ENCODE results near the gene ENPP1. TPM values are rescaled to one million over a fixed set of nuclear protein-coding genes. Genes with fewer than 3 reads are reported as not detected.

Gene ENPP1
- total RNA-seq, 1 experiment from 2014 or later: 2.8 TPM

DNA sequence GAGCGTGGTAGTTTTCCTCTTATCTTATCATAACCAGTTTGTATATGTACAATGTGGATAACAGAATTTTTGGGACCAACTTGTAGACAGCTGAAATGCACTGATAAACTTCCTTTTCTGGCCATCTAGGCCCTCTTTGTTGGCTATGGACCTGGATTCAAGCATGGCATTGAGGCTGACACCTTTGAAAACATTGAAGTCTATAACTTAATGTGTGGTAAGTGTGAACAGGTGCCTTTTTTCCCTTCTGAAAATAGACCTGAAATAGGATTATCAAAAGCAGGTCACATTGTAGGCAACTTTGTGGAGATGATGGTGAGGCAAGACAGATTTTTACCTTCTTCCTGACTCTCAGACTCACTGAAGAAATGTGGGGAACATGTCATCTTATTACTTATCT is 67.8 kb downstream of the ENPP1 start:
- no peaks in the 10 kb centered on the region for H3K4me1 Mint-ChIP-seq (ENCODE audit: insufficient read depth, unreplicated experiment)
- H3K36me3 Mint-ChIP-seq (ENCODE audit: insufficient read depth, unreplicated experiment): no peaks in the 10 kb centered on the region

DNA sequence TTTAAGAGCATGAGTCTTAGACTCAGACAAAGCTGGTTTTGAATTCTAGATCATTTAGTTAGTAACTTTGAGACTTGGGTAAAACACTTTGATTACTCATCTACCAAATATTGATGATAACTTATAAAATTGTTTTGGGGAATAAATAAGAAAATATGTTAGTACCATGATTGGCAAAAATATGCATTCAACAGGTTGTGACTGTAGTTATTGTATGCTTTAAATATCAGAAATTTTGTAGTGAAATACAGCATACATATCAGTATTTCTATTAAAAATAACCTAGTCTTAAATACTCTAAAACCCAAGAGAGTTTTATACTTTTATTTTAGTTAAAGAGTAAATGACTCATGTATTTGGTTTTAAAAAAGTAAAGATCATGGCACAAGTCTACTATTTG is 68.7 kb downstream of the ENPP1 start:
- CTCF ChIA-PET: no interaction called here
- no peaks in the 10 kb centered on the region for H3K9me3 Mint-ChIP-seq (ENCODE audit: unreplicated experiment)
- H3K27ac Mint-ChIP-seq (ENCODE audit: low read depth, unreplicated experiment): no peak overlapping the region
- POLR2A ChIA-PET: interaction anchor here (0.7 kb wide), 1 partner anchor 501 kb away, joined by 3 read pairs; no protein-coding TSS in a partner anchor
- H3K4me1 Mint-ChIP-seq (ENCODE audit: insufficient read depth, unreplicated experiment): no peaks in the 10 kb centered on the region
- no peaks in the 10 kb centered on the region for H3K36me3 Mint-ChIP-seq (ENCODE audit: insufficient read depth, unreplicated experiment)
- DNase-seq (ENCODE audit: unreplicated experiment): no peak
- no peak overlapping the region for H3K4me3 Mint-ChIP-seq (ENCODE audit: unreplicated experiment)
- intact Hi-C loops (cut with micrococcal nuclease): no loop called here
- BruUV-seq (replicated peaks): no TSS peak
- H3K27me3 Mint-ChIP-seq (ENCODE audit: insufficient read depth, unreplicated experiment): no peaks in the 10 kb centered on the region
- TF ChIP-seq, protein P1, sequence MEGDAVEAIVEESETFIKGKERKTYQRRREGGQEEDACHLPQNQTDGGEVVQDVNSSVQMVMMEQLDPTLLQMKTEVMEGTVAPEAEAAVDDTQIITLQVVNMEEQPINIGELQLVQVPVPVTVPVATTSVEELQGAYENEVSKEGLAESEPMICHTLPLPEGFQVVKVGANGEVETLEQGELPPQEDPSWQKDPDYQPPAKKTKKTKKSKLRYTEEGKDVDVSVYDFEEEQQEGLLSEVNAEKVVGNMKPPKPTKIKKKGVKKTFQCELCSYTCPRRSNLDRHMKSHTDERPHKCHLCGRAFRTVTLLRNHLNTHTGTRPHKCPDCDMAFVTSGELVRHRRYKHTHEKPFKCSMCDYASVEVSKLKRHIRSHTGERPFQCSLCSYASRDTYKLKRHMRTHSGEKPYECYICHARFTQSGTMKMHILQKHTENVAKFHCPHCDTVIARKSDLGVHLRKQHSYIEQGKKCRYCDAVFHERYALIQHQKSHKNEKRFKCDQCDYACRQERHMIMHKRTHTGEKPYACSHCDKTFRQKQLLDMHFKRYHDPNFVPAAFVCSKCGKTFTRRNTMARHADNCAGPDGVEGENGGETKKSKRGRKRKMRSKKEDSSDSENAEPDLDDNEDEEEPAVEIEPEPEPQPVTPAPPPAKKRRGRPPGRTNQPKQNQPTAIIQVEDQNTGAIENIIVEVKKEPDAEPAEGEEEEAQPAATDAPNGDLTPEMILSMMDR (IDR thresholded peaks at IDR 0.05; ENCODE audit: unreplicated experiment): no peak

More for the DNA sequence above, 67.8 kb downstream of the ENPP1 start:
- Mint-ChIP-seq H3K4me3 (ENCODE audit: unreplicated experiment) (no peak overlapping the region), H3K27ac (ENCODE audit: low read depth, unreplicated experiment) (no peak overlapping the region), H3K9me3 (ENCODE audit: unreplicated experiment) (no peaks in the 10 kb centered on the region), H3K27me3 (ENCODE audit: insufficient read depth, unreplicated experiment) (no peaks in the 10 kb centered on the region)
- no peak for DNase-seq (ENCODE audit: unreplicated experiment)
- POLR2A ChIA-PET: no interaction called here
- intact Hi-C loops (cut with micrococcal nuclease): no loop called here
- TF ChIP-seq, protein P1 (IDR thresholded peaks at IDR 0.05; ENCODE audit: unreplicated experiment): no peak
- CTCF ChIA-PET: no interaction called here
- BruUV-seq (replicated peaks): no TSS peak

DNA sequence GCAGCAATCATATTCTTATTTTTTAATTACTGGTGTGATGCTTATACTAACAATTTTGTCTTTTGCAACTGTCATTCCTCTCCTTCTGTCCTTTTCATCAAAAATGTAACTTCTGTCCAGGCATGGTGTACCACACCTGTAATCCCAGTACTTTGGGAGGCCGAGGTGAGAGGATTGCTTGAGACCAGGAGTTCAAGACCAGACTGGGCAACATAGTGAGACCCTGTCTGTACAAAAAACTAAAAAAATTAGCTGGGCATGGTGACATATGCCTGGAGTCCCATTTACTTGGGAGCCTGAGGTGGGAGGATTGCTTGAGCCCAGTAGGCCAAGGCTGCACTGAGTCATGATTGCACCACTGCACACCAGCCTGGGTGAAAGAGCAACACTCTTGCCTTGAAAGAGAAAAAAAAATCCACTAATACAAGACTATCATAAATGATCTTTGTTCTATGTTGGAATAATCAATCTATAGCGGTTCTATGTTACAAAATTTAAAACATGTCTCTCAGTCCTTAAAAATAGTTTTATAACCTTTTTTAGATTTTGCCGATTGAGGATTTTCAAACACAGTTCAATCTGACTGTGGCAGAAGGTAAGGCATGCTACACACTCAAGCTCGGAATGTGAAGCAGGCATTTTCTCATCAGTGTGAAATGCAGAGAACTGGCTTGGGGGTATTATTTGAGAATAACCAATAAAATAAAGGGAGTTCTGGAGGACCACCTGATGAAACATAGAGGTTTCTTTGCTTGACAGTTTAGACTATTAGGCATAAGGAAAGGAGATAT is 70.4 kb downstream of the ENPP1 start:
- DNase-seq (ENCODE audit: unreplicated experiment): peak; percentile 12
- no TSS peak for BruUV-seq (replicated peaks)
- POLR2A ChIA-PET: interaction anchor here (0.6 to 0.7 kb wide), 2 partner anchors 9 to 12 kb away, joined by 3 to 7 read pairs; no protein-coding TSS in a partner anchor
- CTCF ChIA-PET: no interaction called here
- intact Hi-C loops (cut with micrococcal nuclease): no loop called here
- Mint-ChIP-seq H3K36me3 (ENCODE audit: insufficient read depth, unreplicated experiment) (no peaks in the 10 kb centered on the region), H3K27me3 (ENCODE audit: insufficient read depth, unreplicated experiment) (no peaks in the 10 kb centered on the region), H3K27ac (ENCODE audit: low read depth, unreplicated experiment) (no peak overlapping the region), H3K9me3 (ENCODE audit: unreplicated experiment) (no peaks in the 10 kb centered on the region), H3K4me3 (ENCODE audit: unreplicated experiment) (no peak overlapping the region), H3K4me1 (ENCODE audit: insufficient read depth, unreplicated experiment) (no peaks in the 10 kb centered on the region)
- TF ChIP-seq, protein P1 (IDR thresholded peaks at IDR 0.05; ENCODE audit: unreplicated experiment): no peak

DNA sequence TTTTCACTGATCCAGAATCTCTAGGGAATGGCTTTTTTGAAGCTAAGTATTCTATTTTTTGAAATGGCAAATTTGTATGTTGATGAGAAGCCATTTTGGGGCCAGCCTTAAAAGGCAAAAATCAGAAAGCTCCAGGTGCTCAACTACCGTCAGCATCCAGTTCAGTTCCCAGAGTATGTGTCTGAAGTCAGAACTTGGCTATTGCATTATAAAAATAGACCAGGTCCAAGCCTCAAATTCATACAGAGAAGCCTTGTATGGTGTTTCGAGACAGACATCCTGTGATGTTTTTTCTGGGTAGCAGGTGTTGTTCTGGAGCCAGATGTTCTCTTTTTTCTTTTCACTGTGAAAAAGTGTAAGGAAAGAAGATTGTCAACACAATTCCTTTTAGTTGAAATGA is 75.2 kb downstream of the ENPP1 start:
- no peak for DNase-seq (ENCODE audit: unreplicated experiment)

More for the DNA sequence above, 75.2 kb downstream of the ENPP1 start:
- POLR2A ChIA-PET: interaction anchor here (0.5 to 1.6 kb wide), 3 partner anchors 12 to 915 kb away, joined by 3 to 4 read pairs (median 3); no protein-coding TSS in a partner anchor
- CTCF ChIA-PET: interaction anchor here (0.7 to 1.4 kb wide), 3 partner anchors 26 to 397 kb away, joined by 3 to 4 read pairs (median 3); no protein-coding TSS in a partner anchor
- no peaks in the 10 kb centered on the region for H3K9me3 Mint-ChIP-seq (ENCODE audit: unreplicated experiment)
- H3K27ac Mint-ChIP-seq (ENCODE audit: low read depth, unreplicated experiment): no peak overlapping the region
- no peaks in the 10 kb centered on the region for H3K36me3 Mint-ChIP-seq (ENCODE audit: insufficient read depth, unreplicated experiment)
- intact Hi-C loops (cut with micrococcal nuclease): no loop called here
- no peaks in the 10 kb centered on the region for H3K4me1 Mint-ChIP-seq (ENCODE audit: insufficient read depth, unreplicated experiment)
- no peak overlapping the region for H3K4me3 Mint-ChIP-seq (ENCODE audit: unreplicated experiment)
- H3K27me3 Mint-ChIP-seq (ENCODE audit: insufficient read depth, unreplicated experiment): no peaks in the 10 kb centered on the region
- no TSS peak for BruUV-seq (replicated peaks)
- TF ChIP-seq, protein P1 (IDR thresholded peaks at IDR 0.05; ENCODE audit: unreplicated experiment): no peak

All from MCF 10A (cell line).